Stimulated activated CD8-positive, alpha-beta memory T cell treated with anti-CD3 and anti-CD28 coated beads, Interleukin-4, amount 100 ng/mL, for 24 hours (primary cell): ENCODE data around the gene COL27A1.
"Not testable (repeated sequence)": the region's sequence is repeated elsewhere in the genome, so short reads cannot be mapped to it uniquely, and the experiment has no call there.

ENCODE experiments used
- DNase-seq: peaks from one replicate; pipeline ENCODE4 v3.0.0-alpha.2; 2020; ENCODE audit warnings: low read depth

Gene COL27A1

DNA sequence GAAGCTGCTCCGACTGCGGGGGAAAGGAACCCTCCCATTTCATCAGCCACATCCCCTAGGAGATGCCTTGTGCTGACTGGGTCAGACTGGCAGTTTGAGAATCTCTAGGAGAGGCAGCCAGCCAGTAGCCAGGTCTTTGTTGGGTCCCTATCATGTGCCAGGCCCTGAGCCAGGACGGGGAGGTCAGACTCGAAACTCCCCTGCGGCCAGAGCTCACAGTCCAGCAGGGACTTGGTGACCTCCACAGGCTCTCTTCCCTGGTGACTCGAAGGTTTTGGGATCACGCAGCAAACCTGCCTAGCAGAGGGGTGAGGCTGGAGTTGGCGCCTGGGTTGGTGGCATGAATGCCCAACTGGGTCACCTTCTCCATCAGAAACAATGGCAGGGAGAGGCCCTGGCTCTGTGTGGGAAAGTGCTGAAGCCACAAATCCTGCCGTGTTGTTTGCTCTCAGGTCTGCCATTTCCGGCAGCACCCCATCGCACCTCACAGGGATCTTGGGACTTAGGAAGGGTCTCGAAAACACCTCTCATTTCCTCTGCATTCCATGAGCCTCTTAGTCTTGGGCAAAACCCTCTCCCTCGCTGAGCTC, 153.1 kb downstream of the COL27A1 start:
- no peak for DNase-seq

GRCh38 chr9:114309096-114309495, 153.8 kb downstream of the COL27A1 start:
- no peak for DNase-seq

- DNase-seq, result no peak
Measured at GRCh38 chr9:114310471-114311450, 155.4 kb downstream of the COL27A1 start.

DNA sequence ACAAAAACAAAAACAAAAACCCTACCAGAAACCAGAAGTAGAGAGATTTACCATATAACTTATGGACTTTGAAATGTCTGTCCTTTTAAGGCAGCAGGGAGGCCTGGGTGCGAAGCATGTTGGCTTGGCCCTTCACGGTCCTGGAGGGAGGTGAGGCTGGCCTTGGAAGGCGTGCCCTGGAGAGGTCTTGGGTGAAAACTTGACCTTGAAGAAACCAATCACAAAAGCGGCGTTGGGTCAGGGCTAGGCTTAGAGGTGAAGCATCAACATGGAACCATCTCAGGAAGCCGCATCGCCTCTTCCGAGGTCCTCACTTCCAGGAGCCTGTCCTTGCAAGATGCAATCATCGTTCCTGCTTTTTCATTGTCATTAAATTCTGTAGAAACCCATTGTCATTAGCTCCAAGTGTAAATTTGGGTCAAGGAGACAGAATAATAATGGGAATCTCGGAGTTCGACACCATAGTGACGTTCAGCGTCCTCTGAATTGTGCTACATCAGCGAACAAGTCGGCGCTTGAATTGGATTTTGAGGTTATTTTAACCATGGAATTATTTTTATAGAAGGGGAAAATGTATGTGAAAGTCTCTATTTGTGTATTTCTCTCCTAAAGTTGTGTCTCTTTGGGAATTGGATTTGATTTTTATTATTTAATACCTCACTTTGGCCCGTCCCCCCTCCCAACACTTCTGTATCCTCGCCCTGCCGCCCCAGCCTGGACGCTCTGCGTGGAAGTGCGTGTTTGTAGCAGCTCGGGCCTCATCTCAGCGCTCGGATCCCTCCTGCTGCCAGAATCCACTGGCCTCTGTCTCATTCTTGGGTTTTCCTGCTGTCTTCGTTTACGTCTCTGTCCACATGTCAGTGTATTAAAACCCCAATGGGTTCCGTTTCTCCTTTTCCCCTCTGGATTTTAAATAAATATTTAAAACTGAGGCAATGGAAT, 156.5 kb downstream of the COL27A1 start:
- DNase-seq, result no peak

DNA sequence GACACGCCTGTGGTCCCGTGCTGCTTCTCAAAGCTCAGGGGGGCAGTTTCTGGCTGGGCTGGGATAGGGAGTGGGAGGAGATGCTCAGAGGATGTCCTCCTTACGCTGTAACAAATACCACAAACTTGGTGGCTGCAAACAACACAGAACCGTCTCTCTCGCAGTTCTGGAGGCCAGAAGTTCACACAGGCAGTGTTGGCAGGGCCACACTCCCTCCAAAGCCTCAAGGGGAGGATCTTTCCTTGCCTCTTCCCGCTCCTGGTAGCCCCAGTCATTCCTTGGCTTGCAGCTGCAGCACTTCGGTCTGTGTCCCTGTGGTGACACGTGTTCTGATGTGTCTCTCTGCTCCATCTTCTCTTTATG, 157.2 kb downstream of the COL27A1 start:
- DNase-seq, result no peak

DNA sequence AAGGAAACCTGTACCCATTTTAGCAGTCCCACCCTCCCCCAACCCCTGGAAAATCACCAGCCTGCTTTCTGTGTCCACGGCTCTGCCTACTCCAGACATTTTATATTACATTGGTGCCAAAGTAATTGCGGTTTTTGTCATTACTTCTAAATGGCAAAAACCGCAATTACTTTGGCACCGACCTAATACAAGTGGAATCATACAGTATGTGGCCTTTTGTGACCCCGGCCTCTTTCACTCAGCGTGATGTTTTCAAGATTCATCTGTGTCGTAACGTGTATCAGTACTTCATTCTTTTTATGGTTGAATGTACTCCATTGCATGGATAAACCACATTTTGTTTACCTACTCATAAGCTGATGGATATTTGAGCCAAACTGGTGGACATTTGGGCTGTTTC, 157.8 kb downstream of the COL27A1 start:
- no peak for DNase-seq

GRCh38 chr9:114314256-114314867, 159.0 kb downstream of the COL27A1 start:
- no peak for DNase-seq

DNA sequence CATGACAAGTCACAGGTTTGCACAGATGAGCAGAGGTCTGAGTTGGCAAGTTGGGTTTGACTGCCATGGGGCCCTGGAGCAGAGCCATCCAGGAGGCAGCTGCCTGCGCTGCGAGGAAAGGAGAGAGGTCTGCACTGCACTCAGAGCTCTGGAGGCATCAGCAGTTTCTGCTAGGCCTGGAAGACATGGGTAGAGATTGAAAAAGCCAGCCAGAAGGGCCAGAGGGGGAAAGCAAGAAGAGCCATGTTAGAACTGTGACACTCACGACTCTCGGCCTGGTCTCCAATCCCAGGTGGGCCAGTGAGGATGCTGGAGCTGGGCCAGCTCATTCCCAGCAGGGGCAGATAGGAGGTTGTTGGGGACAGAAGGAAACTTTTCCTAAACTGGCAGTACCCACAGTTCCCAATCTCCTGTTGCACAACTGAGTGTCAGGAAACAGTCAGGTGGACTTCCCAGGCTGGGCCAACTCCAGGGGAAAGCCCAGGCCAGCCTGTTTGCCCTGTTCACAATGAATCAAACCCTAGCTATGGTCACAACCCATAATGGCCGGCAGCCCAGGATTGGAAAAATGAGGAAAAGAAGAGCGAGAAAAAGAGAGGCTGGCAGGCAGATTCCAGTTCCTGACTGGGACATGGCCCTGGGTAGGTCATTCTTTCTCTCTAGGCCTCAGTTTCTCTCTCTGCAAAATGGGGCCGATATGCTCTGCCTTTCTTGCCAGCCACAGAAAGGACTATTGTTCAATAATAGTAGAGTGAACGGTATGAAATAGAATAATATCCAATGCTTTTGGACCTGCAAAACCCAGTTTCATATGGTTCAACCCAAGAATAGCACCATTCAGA, 159.8 kb downstream of the COL27A1 start:
- DNase-seq, result no peak

- DNase-seq, result no peak
Measured at GRCh38 chr9:114315723-114316363, 160.5 kb downstream of the COL27A1 start.

- no peak for DNase-seq
Measured at GRCh38 chr9:114316605-114317230, 161.4 kb downstream of the COL27A1 start.

DNA sequence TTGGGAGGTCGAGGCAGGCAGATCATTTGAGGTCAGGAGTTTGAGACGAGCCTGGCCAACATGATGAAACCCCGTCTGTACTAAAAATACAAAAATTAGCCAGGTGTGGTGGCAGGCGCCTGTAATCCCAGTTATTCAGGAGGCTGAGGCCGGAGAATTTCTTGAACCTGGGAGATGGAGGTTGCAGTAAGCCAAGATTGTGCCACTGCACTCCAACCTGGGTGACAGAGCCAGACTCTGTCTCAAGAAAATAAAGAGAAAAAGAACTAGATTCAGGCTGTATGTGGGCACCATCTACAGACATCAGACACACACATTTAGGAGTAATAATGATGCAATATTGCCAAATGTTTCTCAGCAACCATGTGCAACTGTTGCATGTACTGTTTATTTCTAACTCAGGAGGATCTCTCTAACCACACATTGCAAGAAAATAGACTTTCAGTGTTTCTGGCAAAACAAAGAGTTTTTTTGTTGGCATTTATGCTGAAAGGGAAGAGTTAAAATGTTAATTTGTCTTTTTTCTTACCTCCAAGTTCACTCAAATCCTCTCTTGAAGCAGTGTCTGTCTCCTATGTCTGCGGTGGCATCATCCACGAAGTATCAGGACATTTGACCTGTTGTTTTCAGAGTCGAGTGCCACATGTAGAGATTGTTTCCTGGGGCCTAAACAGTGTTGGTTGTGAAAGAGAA, 162.5 kb downstream of the COL27A1 start:
- no peak for DNase-seq

DNA sequence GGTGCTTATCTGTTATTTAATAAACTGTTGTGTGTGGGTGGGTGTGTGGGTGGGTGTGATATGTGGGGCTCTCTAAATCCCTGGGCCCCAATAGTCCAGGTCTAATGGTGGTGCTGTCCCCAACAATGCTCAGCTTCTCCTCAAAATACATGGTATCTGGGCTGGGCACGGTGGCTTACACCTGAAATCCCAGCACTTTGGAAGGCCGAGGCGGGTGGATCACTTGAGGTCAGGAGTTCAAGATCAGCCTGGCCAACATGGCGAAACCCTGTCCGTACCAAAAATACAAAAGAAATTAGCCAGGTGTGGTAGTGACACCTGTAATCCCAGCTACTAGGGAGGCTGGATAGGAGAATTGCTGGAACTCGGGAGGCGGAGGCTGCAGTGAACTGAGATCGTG, 163.1 kb downstream of the COL27A1 start:
- no peak for DNase-seq

GRCh38 chr9:114319147-114319546, 163.8 kb downstream of the COL27A1 start:
- DNase-seq, result no peak

- not testable (repeated sequence) for DNase-seq
Measured at GRCh38 chr9:114320710-114321109, 165.4 kb downstream of the COL27A1 start.

DNA sequence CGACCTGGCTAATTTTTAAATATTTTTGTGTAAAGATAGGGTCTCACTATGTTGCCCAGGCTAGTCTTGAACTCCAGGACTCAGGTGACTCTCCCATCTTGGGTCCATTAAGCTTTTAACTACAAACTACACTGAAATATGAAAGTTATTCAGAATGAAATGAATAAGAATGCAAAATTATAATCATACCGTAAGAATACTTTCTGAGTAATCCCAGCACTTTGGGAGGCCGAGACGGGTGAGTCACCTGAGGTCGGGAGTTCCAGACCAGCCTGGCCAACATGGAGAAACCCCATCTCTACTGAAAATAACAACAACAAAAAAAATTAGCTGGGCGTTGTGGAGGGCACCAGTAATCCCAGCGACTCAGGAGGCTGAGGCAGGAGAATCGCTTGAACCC, 166.4 kb downstream of the COL27A1 start:
- DNase-seq, result no peak

DNA sequence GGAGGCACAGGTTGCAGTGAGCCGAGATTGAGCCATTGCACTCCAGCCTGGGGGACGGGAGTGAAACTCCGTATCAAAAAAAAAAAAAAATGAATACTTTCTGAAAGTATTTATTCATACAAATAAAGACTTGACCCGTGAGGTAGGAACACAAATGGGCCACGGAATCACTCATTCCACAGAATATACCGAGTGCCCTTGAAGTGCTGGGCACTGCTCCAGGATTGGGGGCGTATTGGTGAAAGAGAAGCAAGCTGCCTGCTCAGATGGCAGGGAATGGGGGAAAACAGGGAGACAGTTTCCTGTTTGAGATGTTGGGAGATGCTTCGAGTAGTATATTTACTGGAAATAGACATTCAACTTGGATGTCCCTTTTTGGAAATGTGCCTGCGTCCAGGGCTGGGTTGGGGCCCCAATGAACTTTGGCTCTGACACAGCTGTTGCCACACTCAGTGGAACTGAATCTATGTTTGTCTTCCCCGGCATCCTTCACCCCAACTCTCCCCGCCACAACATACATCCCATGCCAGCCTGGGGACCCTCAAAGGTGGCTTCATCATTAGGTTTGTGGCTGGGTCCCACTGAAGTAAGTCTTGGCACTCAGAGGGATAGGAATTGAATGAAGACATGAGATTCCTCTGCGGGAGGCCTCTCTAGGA, 167.0 kb downstream of the COL27A1 start:
- not testable (repeated sequence) for DNase-seq

DNA sequence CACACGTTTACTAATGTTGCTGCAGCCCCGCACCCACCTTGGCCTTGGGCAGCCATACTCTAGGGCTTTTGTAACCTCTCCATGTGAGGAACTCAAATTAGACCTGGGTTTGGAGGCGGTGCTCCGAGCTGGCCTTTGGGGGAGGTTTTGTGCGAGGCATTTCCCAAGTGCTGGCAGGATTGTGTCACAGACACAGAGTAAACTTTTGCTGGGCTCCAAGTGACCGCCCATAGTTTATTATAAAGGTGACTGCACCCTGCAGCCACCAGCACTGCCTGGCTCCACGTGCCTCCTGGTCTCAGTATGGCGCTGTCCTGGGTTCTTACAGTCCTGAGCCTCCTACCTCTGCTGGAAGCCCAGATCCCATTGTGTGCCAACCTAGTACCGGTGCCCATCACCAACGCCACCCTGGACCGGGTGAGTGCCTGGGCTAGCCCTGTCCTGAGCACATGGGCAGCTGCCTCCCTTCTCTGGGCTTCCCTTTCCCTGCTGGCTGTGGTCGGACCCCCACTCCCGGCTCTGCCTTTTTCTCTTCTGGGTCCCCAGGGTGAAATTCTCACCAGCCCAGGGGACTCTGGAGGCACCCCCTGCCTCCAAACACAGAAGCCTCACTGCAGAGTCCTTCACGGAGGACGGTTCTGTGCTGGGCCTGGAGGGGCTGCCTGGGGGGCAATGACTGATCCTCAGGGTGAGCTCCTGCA, 167.6 kb downstream of the COL27A1 start, which contains the start of gene ORM1:
Gene ORM1 (plus strand): TSS at position 268 of the 701 bp plus-strand sequence. CDS start 36 bp downstream, at position 304.
- DNase-seq, result not testable (repeated sequence)

GRCh38 chr9:114323849-114324248, 168.5 kb downstream of the COL27A1 start:
- DNase-seq, result not testable (repeated sequence)
